WI38 (cell line): Measurements from ENCODE around the gene SUSD5.
"Not testable (repeated sequence)": the region's sequence is repeated elsewhere in the genome, so short reads cannot be mapped to it uniquely, and the experiment has no call there.

ENCODE experiments used
- H3K4me3 ChIP-seq: 2 replicates; pipeline ENCODE4 v1.5.1; 2011; ENCODE audit warnings: low read depth, mild to moderate bottlenecking, control low read depth, low read length
- CTCF ChIP-seq: IDR thresholded peaks from 2 replicates; pipeline ENCODE4 v1.5.1; 2012; ENCODE audit warnings: low read depth, mild to moderate bottlenecking, control low read depth, low read length

Gene SUSD5

GRCh38 chr3:33201195-33201594, 17.4 kb downstream of the SUSD5 start:
- no peak for TF ChIP-seq CTCF
- H3K4me3 ChIP-seq, result no peak overlapping the region

GRCh38 chr3:33196538-33196937, 22.1 kb downstream of the SUSD5 start:
- no peak overlapping the region for H3K4me3 ChIP-seq
- TF ChIP-seq CTCF, result no peak

GRCh38 chr3:33194303-33194702, 24.3 kb downstream of the SUSD5 start:
- H3K4me3 ChIP-seq, result no peak overlapping the region
- no peak for TF ChIP-seq CTCF

- TF ChIP-seq CTCF, result no peak
- H3K4me3 ChIP-seq, result no peak overlapping the region
Measured at GRCh38 chr3:33187368-33187634, 31.3 kb downstream of the SUSD5 start.

GRCh38 chr3:33186524-33187367, 31.9 kb downstream of the SUSD5 start:
- no peak for TF ChIP-seq CTCF
- no peak overlapping the region for H3K4me3 ChIP-seq

- no peak for TF ChIP-seq CTCF
- H3K4me3 ChIP-seq, result no peak overlapping the region
Measured at GRCh38 chr3:33184863-33185262, 33.7 kb downstream of the SUSD5 start.

- not testable (repeated sequence) for H3K4me3 ChIP-seq
Measured at GRCh38 chr3:33181641-33182040, 37.0 kb downstream of the SUSD5 start.

GRCh38 chr3:33181229-33181628, 37.4 kb downstream of the SUSD5 start:
- no peak overlapping the region for H3K4me3 ChIP-seq
- no peak for TF ChIP-seq CTCF
